GM12878 (cell line): ENCODE results near the gene PRMT7. TPM values are rescaled to one million over a fixed set of nuclear protein-coding genes. Genes with fewer than 3 reads are reported as not detected.

Experiments
- BMI1 ChIP-seq: fragments of 450-650 bp; IDR thresholded peaks from 2 replicates; pipeline ENCODE4 v1.6.1; 2016; ENCODE audit warnings: mild to moderate bottlenecking, moderate library complexity, borderline replicate concordance
- CREB1 ChIP-seq: IDR thresholded peaks from 2 replicates; pipeline ENCODE4 v1.6.1; 2012; ENCODE audit warnings: low read depth, mild to moderate bottlenecking, inconsistent platforms
- EP300 ChIP-seq, 2 experiments: fragments of 150-350 bp in 1 of 2; IDR thresholded peaks; 2 replicates each; pipeline ENCODE4 v1.6.1; 2011 to 2012; ENCODE audit warnings: low read depth in 2 of 2, low read length in 2 of 2, borderline replicate concordance in 1 of 2, improper control_type of control experiment in 1 of 2, inconsistent platforms in 1 of 2; ENCODE audit not compliant: control insufficient read depth in 1 of 2
- HDGF ChIP-seq: fragments of 450-650 bp; IDR thresholded peaks from 2 replicates; pipeline ENCODE4 v1.6.1; 2016; ENCODE audit warnings: antibody characterized with exemption
- LARP7 ChIP-seq: fragments of 450-650 bp; IDR thresholded peaks from 2 replicates; pipeline ENCODE4 v1.6.1; 2017; ENCODE audit warnings: mild to moderate bottlenecking
- MTA3 ChIP-seq: IDR thresholded peaks from 2 replicates; pipeline ENCODE4 v1.6.1; 2012; ENCODE audit warnings: low read length, inconsistent platforms, borderline replicate concordance
- PAX5 ChIP-seq: IDR thresholded peaks from 2 replicates; pipeline ENCODE4 v1.6.1; 2011; ENCODE audit warnings: low read depth, low read length, borderline replicate concordance
- RBBP5 ChIP-seq: fragments of 200-600 bp; sonication (generic); conservative IDR thresholded peaks from 2 replicates; pipeline ENCODE4 v1.6.1; 2016
- RCOR1 ChIP-seq: conservative IDR thresholded peaks from 2 replicates; pipeline ENCODE4 v1.6.1; 2012; ENCODE audit warnings: low read depth, low read length, improper control_type of control experiment
- SMAD1 ChIP-seq: fragments of 450-650 bp; IDR thresholded peaks from 2 replicates; pipeline ENCODE4 v1.6.1; 2018; ENCODE audit warnings: mild to moderate bottlenecking, low read depth; ENCODE audit not compliant: partially characterized antibody
- SREBF2 ChIP-seq: IDR thresholded peaks from 2 replicates; pipeline ENCODE4 v1.6.1; 2012; ENCODE audit warnings: mild to moderate bottlenecking, low read length
- WRNIP1 ChIP-seq: IDR thresholded peaks from 2 replicates; pipeline ENCODE4 v1.6.1; 2011; ENCODE audit warnings: low read depth, low read length, improper control_type of control experiment, borderline replicate concordance
- YY1 ChIP-seq: IDR thresholded peaks from 2 replicates; pipeline ENCODE4 v1.6.1; 2011; ENCODE audit warnings: low read depth, mild to moderate bottlenecking, low read length
- ZBED1 ChIP-seq: IDR thresholded peaks from 2 replicates; pipeline ENCODE4 v1.6.1; 2016; ENCODE audit warnings: borderline replicate concordance
- ZNF274 ChIP-seq: IDR thresholded peaks from one replicate; pipeline ENCODE4 v1.8.0; 2011; ENCODE audit not compliant: insufficient read length, insufficient read depth
- polyA plus RNA-seq, 11 experiments: library from polyadenylated mRNA; depleted of rRNA in 4 of 11; unstranded in 6 of 11; stranded (reverse) in 5 of 11; fragments of >200 nt; fragmentation: Nextera tagmentation in 4 of 11; fragmentation: Illumina TruSeq in 1 of 11; extraction: Ambion mirVana in 4 of 11; extraction: Trizol in 1 of 11; gene quantifications; 1 replicate in 1 of 11; 2 replicates in 10 of 11; pipeline versions ENCODE4 v1.2.1 to v1.2.3, GENCODE V29; 2011 to 2016; ENCODE audit warnings: inconsistent platforms in 2 of 11, missing spikeins in 2 of 11, low read depth in 1 of 11
- total RNA-seq, 4 experiments: library from RNA; depleted of rRNA in 3 of 4; stranded (reverse); fragments of >200 nt in 3 of 4; fragmentation: Illumina TruSeq in 1 of 4; extraction: Trizol in 1 of 4; gene quantifications; 2 replicates each; pipeline versions ENCODE4 v1.2.1 to v1.2.3, GENCODE V29; 2013 to 2021
- TF ChIP-seq, protein P1 (sequence below): fragments of 450-650 bp; IDR thresholded peaks from 2 replicates; pipeline ENCODE4 v1.6.1; 2018; ENCODE audit warnings: mild to moderate bottlenecking, low read depth, moderate library complexity; ENCODE audit not compliant: partially characterized antibody
- TF ChIP-seq, protein P2 (sequence below): IDR thresholded peaks from 2 replicates; pipeline ENCODE4 v1.6.1; 2012; ENCODE audit warnings: mild to moderate bottlenecking, low read depth, low read length
- TF ChIP-seq, protein P3 (sequence below): IDR thresholded peaks from 2 replicates; pipeline ENCODE4 v1.6.1; 2011; ENCODE audit warnings: borderline replicate concordance, low read depth, mild to moderate bottlenecking, moderate library complexity, low read length; ENCODE audit not compliant: insufficient read depth, poor library complexity, severe bottlenecking
- TF ChIP-seq, protein P4 (sequence below): fragments of 450-650 bp; IDR thresholded peaks from 2 replicates; pipeline ENCODE4 v1.6.1; 2016; ENCODE audit warnings: mild to moderate bottlenecking
- TF ChIP-seq, protein P5 (sequence below): fragments of 450-650 bp; IDR thresholded peaks from 2 replicates; pipeline ENCODE4 v1.6.1; 2014; ENCODE audit warnings: mild to moderate bottlenecking

Gene PRMT7
- total and polyA plus RNA-seq, 10 of the 15 experiments (the other 5 are each of a cell fraction or from before 2014, with no cell fraction given), result 5.1 to 56.1 (median 42.0) TPM

DNA sequence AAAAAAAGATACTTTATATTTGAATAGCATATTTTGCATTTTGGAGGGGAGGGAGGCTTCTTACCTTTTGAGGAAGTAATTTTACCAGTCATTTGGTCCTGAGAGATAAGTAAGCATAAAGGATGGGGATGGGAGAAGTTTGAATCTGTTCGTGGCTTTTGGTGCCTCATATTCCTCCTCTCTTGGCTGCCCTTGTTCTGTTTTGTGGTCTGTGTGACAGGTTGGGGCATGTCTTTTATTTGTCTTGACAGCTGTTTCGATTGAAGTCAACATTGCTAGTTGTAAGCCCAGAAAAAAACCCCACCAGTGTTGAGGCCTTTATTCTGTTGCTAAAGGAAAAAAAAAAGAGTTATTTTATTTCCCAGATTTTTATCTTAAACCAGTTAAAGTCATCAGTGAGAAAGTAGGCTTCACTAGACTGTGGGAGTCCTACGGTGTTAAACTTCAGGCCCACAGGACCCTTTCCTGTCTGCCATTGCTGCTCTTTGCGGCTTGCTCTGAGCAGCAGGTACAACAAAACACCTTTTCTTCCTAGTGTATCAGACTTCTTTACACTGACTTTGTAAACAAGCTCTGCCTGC lies 35.1 kb upstream of the PRMT7 start (continued):
- TF ChIP-seq RCOR1 (no peak), ZBED1 (peak; percentile 54; the same call in 1 of the 2 replicates), EP300 (IDR thresholded peaks at IDR 0.05; ENCODE audit: borderline replicate concordance in 1 of 2, control insufficient read depth in 1 of 2, low read depth in 2 of 2, low read length in 2 of 2) (peak; percentile 44 to 80; a peak in 3 of 4 replicates), HDGF (no peak), YY1 (peak; percentile 40; the same call in 1 of the 2 replicates), SREBF2 (no peak), RBBP5 (no peak), BMI1 (no peak), ZNF274 (no peak), PAX5 (peak; percentile 64; the same call in 1 of the 2 replicates), WRNIP1 (no peak), LARP7 (no peak), SMAD1 (no peak), CREB1 (peak; percentile 31; the same call in 1 of the 2 replicates), MTA3 (peak; percentile 77; the same call in 1 of the 2 replicates)
- TF ChIP-seq, protein P1, sequence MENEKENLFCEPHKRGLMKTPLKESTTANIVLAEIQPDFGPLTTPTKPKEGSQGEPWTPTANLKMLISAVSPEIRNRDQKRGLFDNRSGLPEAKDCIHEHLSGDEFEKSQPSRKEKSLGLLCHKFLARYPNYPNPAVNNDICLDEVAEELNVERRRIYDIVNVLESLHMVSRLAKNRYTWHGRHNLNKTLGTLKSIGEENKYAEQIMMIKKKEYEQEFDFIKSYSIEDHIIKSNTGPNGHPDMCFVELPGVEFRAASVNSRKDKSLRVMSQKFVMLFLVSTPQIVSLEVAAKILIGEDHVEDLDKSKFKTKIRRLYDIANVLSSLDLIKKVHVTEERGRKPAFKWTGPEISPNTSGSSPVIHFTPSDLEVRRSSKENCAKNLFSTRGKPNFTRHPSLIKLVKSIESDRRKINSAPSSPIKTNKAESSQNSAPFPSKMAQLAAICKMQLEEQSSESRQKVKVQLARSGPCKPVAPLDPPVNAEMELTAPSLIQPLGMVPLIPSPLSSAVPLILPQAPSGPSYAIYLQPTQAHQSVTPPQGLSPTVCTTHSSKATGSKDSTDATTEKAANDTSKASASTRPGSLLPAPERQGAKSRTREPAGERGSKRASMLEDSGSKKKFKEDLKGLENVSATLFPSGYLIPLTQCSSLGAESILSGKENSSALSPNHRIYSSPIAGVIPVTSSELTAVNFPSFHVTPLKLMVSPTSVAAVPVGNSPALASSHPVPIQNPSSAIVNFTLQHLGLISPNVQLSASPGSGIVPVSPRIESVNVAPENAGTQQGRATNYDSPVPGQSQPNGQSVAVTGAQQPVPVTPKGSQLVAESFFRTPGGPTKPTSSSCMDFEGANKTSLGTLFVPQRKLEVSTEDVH, result peak; percentile 17
- TF ChIP-seq, protein P2, sequence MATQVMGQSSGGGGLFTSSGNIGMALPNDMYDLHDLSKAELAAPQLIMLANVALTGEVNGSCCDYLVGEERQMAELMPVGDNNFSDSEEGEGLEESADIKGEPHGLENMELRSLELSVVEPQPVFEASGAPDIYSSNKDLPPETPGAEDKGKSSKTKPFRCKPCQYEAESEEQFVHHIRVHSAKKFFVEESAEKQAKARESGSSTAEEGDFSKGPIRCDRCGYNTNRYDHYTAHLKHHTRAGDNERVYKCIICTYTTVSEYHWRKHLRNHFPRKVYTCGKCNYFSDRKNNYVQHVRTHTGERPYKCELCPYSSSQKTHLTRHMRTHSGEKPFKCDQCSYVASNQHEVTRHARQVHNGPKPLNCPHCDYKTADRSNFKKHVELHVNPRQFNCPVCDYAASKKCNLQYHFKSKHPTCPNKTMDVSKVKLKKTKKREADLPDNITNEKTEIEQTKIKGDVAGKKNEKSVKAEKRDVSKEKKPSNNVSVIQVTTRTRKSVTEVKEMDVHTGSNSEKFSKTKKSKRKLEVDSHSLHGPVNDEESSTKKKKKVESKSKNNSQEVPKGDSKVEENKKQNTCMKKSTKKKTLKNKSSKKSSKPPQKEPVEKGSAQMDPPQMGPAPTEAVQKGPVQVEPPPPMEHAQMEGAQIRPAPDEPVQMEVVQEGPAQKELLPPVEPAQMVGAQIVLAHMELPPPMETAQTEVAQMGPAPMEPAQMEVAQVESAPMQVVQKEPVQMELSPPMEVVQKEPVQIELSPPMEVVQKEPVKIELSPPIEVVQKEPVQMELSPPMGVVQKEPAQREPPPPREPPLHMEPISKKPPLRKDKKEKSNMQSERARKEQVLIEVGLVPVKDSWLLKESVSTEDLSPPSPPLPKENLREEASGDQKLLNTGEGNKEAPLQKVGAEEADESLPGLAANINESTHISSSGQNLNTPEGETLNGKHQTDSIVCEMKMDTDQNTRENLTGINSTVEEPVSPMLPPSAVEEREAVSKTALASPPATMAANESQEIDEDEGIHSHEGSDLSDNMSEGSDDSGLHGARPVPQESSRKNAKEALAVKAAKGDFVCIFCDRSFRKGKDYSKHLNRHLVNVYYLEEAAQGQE, result no peak
- TF ChIP-seq, protein P3, sequence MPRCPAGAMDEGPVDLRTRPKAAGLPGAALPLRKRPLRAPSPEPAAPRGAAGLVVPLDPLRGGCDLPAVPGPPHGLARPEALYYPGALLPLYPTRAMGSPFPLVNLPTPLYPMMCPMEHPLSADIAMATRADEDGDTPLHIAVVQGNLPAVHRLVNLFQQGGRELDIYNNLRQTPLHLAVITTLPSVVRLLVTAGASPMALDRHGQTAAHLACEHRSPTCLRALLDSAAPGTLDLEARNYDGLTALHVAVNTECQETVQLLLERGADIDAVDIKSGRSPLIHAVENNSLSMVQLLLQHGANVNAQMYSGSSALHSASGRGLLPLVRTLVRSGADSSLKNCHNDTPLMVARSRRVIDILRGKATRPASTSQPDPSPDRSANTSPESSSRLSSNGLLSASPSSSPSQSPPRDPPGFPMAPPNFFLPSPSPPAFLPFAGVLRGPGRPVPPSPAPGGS, result no peak
- TF ChIP-seq, protein P4, sequence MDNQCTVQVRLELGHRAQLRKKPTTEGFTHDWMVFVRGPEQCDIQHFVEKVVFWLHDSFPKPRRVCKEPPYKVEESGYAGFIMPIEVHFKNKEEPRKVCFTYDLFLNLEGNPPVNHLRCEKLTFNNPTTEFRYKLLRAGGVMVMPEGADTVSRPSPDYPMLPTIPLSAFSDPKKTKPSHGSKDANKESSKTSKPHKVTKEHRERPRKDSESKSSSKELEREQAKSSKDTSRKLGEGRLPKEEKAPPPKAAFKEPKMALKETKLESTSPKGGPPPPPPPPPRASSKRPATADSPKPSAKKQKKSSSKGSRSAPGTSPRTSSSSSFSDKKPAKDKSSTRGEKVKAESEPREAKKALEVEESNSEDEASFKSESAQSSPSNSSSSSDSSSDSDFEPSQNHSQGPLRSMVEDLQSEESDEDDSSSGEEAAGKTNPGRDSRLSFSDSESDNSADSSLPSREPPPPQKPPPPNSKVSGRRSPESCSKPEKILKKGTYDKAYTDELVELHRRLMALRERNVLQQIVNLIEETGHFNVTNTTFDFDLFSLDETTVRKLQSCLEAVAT, result 0 out of 2 replicates have a peak, but pooled peaks have one; percentile 61
- TF ChIP-seq, protein P5, sequence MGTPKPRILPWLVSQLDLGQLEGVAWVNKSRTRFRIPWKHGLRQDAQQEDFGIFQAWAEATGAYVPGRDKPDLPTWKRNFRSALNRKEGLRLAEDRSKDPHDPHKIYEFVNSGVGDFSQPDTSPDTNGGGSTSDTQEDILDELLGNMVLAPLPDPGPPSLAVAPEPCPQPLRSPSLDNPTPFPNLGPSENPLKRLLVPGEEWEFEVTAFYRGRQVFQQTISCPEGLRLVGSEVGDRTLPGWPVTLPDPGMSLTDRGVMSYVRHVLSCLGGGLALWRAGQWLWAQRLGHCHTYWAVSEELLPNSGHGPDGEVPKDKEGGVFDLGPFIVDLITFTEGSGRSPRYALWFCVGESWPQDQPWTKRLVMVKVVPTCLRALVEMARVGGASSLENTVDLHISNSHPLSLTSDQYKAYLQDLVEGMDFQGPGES, result no peak
